ENCODE data around the gene COL16A1.

COL16A1 gene

GRCh38 chr1:31645274-31645568 is 58.6 kb downstream of the COL16A1 start:
- DNase-seq, result no peak

GRCh38 chr1:31644560-31645273 is 59.1 kb downstream of the COL16A1 start, which contains the start of gene PEF1:
Gene PEF1 (minus strand): TSS chr1:31644876. CDS start chr1:31644864, 12 bp downstream.
- peak; percentile 95 for DNase-seq

- DNase-seq, result no peak
Measured at GRCh38 chr1:31643976-31644559, 59.7 kb downstream of the COL16A1 start.

GRCh38 chr1:31642897-31643296 is 60.9 kb downstream of the COL16A1 start:
- no peak for DNase-seq

- DNase-seq, result no peak
Measured at GRCh38 chr1:31642366-31642765, 61.5 kb downstream of the COL16A1 start.

- no peak for DNase-seq
Measured at GRCh38 chr1:31640964-31641363, 62.9 kb downstream of the COL16A1 start.

GRCh38 chr1:31640179-31640578 is 63.6 kb downstream of the COL16A1 start:
- DNase-seq, result no peak

- DNase-seq, result no peak
Measured at GRCh38 chr1:31639543-31639942, 64.3 kb downstream of the COL16A1 start.

GRCh38 chr1:31637915-31638673 is 65.7 kb downstream of the COL16A1 start:
- no peak for DNase-seq

GRCh38 chr1:31633117-31633516 is 70.7 kb downstream of the COL16A1 start:
- DNase-seq, result no peak

GRCh38 chr1:31632649-31633048 is 71.2 kb downstream of the COL16A1 start:
- DNase-seq, result no peak

GRCh38 chr1:31628931-31629556 is 74.8 kb downstream of the COL16A1 start:
- no peak for DNase-seq

GRCh38 chr1:31627930-31628559 is 75.8 kb downstream of the COL16A1 start:
- peak; percentile 84 for DNase-seq

GRCh38 chr1:31627301-31627929 is 76.4 kb downstream of the COL16A1 start:
- peak; percentile 84 for DNase-seq

GRCh38 chr1:31626223-31627207 is 77.3 kb downstream of the COL16A1 start:
- DNase-seq, result no peak

GRCh38 chr1:31625561-31626222 is 78.1 kb downstream of the COL16A1 start:
- DNase-seq, result no peak

- DNase-seq, result no peak
Measured at GRCh38 chr1:31624731-31625514, 78.9 kb downstream of the COL16A1 start.

GRCh38 chr1:31624309-31624708 is 79.5 kb downstream of the COL16A1 start:
- no peak for DNase-seq

- DNase-seq, result no peak
Measured at GRCh38 chr1:31623365-31623764, 80.5 kb downstream of the COL16A1 start.
